ENCODE data around the gene JPH3. TPM values are rescaled to one million over a fixed set of nuclear protein-coding genes. Genes with fewer than 3 reads are reported as not detected.

JPH3 gene
- polyA plus RNA-seq, 2 of the 4 experiments (the other 2 are of a cell fraction): 0.36 to 1.6 TPM

GRCh38 chr16:87626905-87627304 is 24.6 kb downstream of the JPH3 start:
- ATAC-seq: no peak

More at GRCh38 chr16:87626905-87627304, 24.6 kb downstream of the JPH3 start:
- Histone ChIP-seq H3K4me2 (no peak overlapping the region), H3K27ac (no peak overlapping the region), H3K4me1 (peaks cover 11% of the 10 kb centered on the region), H3K4me3 (no peak overlapping the region), H3K9me3 (peaks cover 19% of the 10 kb centered on the region)
- ChIA-PET CTCF (interaction anchor here (1.0 to 7.1 kb wide), 7 partner anchors 9 to 250 kb away, joined by 3 to 110 read pairs (median 4); no protein-coding TSS in a partner anchor), POLR2A (no interaction called here)
- no peak for FAIRE-seq
- 59% methylated on average over 6 of the region's 6 CpGs for WGBS (ENCODE audit: missing lambda C conversion rate)
- TF ChIP-seq ATOH8 (CRISPR knock-in tag; IDR thresholded peaks at IDR 0.05; ENCODE audit: low read depth) (no peak), NFE2L2 (conservative IDR thresholded peaks at IDR 0.05; ENCODE audit: low read length) (no peak), BCL3 (IDR thresholded peaks at IDR 0.05) (no peak), CTCF (IDR thresholded peaks at IDR 0.05) (no peak), MAX (IDR thresholded peaks at IDR 0.05) (no peak), EHMT2 (IDR thresholded peaks at IDR 0.05; ENCODE audit: low read depth) (no peak), HOXB5 (CRISPR knock-in tag; IDR thresholded peaks at IDR 0.05) (no peak), CBX2 (IDR thresholded peaks at IDR 0.05; ENCODE audit: borderline replicate concordance, low read depth) (no peak), HMGXB4 (CRISPR knock-in tag; IDR thresholded peaks at IDR 0.05; ENCODE audit: borderline replicate concordance) (no peak), E2F6 (IDR thresholded peaks at IDR 0.05; ENCODE audit: borderline replicate concordance, low read depth) (no peak), GATA3 (IDR thresholded peaks at IDR 0.05; ENCODE audit: borderline replicate concordance) (no peak), HOXA7 (CRISPR knock-in tag; IDR thresholded peaks at IDR 0.05) (no peak), FOSB (CRISPR knock-in tag; IDR thresholded peaks at IDR 0.05) (no peak), FOXS1 (CRISPR knock-in tag; IDR thresholded peaks at IDR 0.05) (no peak), RNF2 (IDR thresholded peaks at IDR 0.05; ENCODE audit: borderline replicate concordance, low read depth) (no peak), CHD4 (IDR thresholded peaks at IDR 0.05; ENCODE audit: borderline replicate concordance) (no peak), HES2 (IDR thresholded peaks at IDR 0.05) (no peak)
- no peak for DNase-seq (ENCODE audit: low read depth in 1 of 2, low spot score in 1 of 2)
